ENCODE data around the gene ATM.

GRCh38 chr11:108307751-108308150 lies 84.9 kb downstream of the ATM start:
- TF ChIP-seq EP300 (IDR thresholded peaks at IDR 0.05; ENCODE audit: borderline replicate concordance in 1 of 2, control insufficient read depth in 1 of 2, low read depth in 2 of 2, low read length in 2 of 2) (no peak), POLR2A (IDR thresholded peaks at IDR 0.05; ENCODE audit: low read depth, low read length) (no peak), IRF3 (IDR thresholded peaks at IDR 0.05) (no peak), TAF1 (IDR thresholded peaks at IDR 0.05; ENCODE audit: borderline replicate concordance, low read depth, low read length) (no peak)

All from GM12878 (cell line).